IMR-90 (cell line): Measurements from ENCODE around the gene ARMH1. TPM values are rescaled to one million over a fixed set of nuclear protein-coding genes. Genes with fewer than 3 reads are reported as not detected.
"Not testable (repeated sequence)": the region's sequence is repeated elsewhere in the genome, so short reads cannot be mapped to it uniquely, and the experiment has no call there.

Experiments used
- ATAC-seq: fragments of 200-7000 bp; cut with Tn5 transposase; 2 replicates; pipeline ENCODE4 v1.9.1; 2020; ENCODE audit warnings: low read depth, mild to moderate bottlenecking, moderate library complexity
- BruUV-seq: library from RNA; stranded (reverse); fragments of 400-500 nt; replicated peaks from 2 replicates; lab custom pipeline; 2021; lab: Mats Ljungman, UMichigan
- CTCF ChIA-PET: fragments of 300-600 bp; formaldehyde crosslinking; extraction: SDS; loops from one replicate; lab custom pipeline; 2021; ENCODE audit warnings: antibody characterized with exemption; lab: Yijun Ruan, JAX
- POLR2A ChIA-PET: fragments of 300-600 bp; sonication (Branson Sonifier 250); formaldehyde crosslinking; loops from one replicate; lab custom pipeline; 2022; ENCODE audit warnings: antibody characterized with exemption; ENCODE audit not compliant: unreplicated experiment; lab: Charles Lee
- DNase-seq: peaks from one replicate; pipeline ENCODE4 v3.0.0; 2013
- H2AFZ ChIP-seq: replicated peaks from 2 replicates; pipeline ENCODE3; 2013; ENCODE audit warnings: low read length, mild to moderate bottlenecking; ENCODE audit not compliant: poor library complexity
- H2AK5ac ChIP-seq: 2 replicates; pipeline ENCODE4 v1.6.1; 2013; ENCODE audit warnings: low read depth, low read length, inconsistent platforms
- H2AK9ac ChIP-seq: replicated peaks from 2 replicates; pipeline ENCODE3; 2013; ENCODE audit warnings: mild to moderate bottlenecking, low read depth, low read length, moderate library complexity; ENCODE audit not compliant: poor library complexity
- H2BK120ac ChIP-seq: 2 replicates; pipeline ENCODE4 v1.6.1; 2013; ENCODE audit warnings: low read depth, low read length, inconsistent platforms
- H2BK15ac ChIP-seq: 3 replicates; pipeline ENCODE4 v1.6.1; 2013; ENCODE audit warnings: low read depth, low read length, inconsistent platforms
- H2BK20ac ChIP-seq: 2 replicates; pipeline ENCODE4 v1.6.1; 2013; ENCODE audit warnings: low read depth, mild to moderate bottlenecking, inconsistent platforms, low read length, moderate library complexity
- H2BK5ac ChIP-seq: 2 replicates; pipeline ENCODE4 v1.6.1; 2013; ENCODE audit warnings: mild to moderate bottlenecking, low read depth, low read length, inconsistent platforms; ENCODE audit not compliant: poor library complexity, severe bottlenecking
- H3K14ac ChIP-seq: replicated peaks from 2 replicates; pipeline ENCODE4 v1.6.1; 2013; ENCODE audit warnings: low read depth, low read length, inconsistent platforms
- H3K18ac ChIP-seq: 2 replicates; pipeline ENCODE4 v1.6.1; 2013; ENCODE audit warnings: low read depth, low read length, control low read depth
- H3K23ac ChIP-seq: 2 replicates; pipeline ENCODE4 v1.6.1; 2013; ENCODE audit warnings: low read depth, low read length, inconsistent platforms
- H3K27ac ChIP-seq: 2 replicates; pipeline ENCODE4 v1.5.1; 2013; ENCODE audit warnings: mild to moderate bottlenecking, control low read depth, low read length; ENCODE audit not compliant: insufficient read depth
- H3K27me3 ChIP-seq: 2 replicates; pipeline ENCODE4 v1.6.1; 2013; ENCODE audit warnings: low read length; ENCODE audit not compliant: control insufficient read depth, insufficient read depth
- H3K36me3 ChIP-seq: 2 replicates; pipeline ENCODE4 v1.6.1; 2013; ENCODE audit warnings: low read length, mixed read lengths; ENCODE audit not compliant: control insufficient read depth, insufficient read depth
- H3K4ac ChIP-seq: 2 replicates; pipeline ENCODE4 v1.6.1; 2013; ENCODE audit warnings: low read depth, low read length, inconsistent platforms
- H3K4me1 ChIP-seq: 2 replicates; pipeline ENCODE4 v1.6.1; 2013; ENCODE audit warnings: low read length, mixed read lengths; ENCODE audit not compliant: control insufficient read depth, insufficient read depth
- H3K4me2 ChIP-seq: 2 replicates; pipeline ENCODE4 v1.6.1; 2013; ENCODE audit warnings: low read depth, mild to moderate bottlenecking, control low read depth, low read length, moderate library complexity
- H3K4me3 ChIP-seq: 2 replicates; pipeline ENCODE4 v1.5.1; 2013; ENCODE audit warnings: low read depth, mild to moderate bottlenecking, control low read depth, low read length, moderate library complexity; ENCODE audit not compliant: insufficient read depth
- H3K56ac ChIP-seq: 2 replicates; pipeline ENCODE4 v1.6.1; 2013; ENCODE audit warnings: low read length, inconsistent platforms; ENCODE audit not compliant: insufficient read depth; ENCODE audit errors: extremely low read depth
- H3K79me1 ChIP-seq, 2 experiments: 2 replicates each; pipeline ENCODE4 v1.6.1; 2013; ENCODE audit warnings: low read length in 2 of 2, inconsistent platforms in 1 of 2, low read depth in 1 of 2
- H3K9ac ChIP-seq: 2 replicates; pipeline ENCODE4 v1.6.1; 2013; ENCODE audit warnings: low read depth, low read length, control low read depth
- H3K9me1 ChIP-seq: 2 replicates; pipeline ENCODE4 v1.6.1; 2013; ENCODE audit warnings: low read length, inconsistent platforms; ENCODE audit not compliant: insufficient read depth
- H3K9me3 ChIP-seq: 2 replicates; pipeline ENCODE4 v1.6.1; 2013; ENCODE audit warnings: low read length; ENCODE audit not compliant: control insufficient read depth, insufficient read depth
- H4K20me1 ChIP-seq: 2 replicates; pipeline ENCODE4 v1.6.1; 2013; ENCODE audit warnings: low read length, inconsistent platforms; ENCODE audit not compliant: insufficient read depth
- H4K5ac ChIP-seq: 2 replicates; pipeline ENCODE4 v1.6.1; 2013; ENCODE audit warnings: mild to moderate bottlenecking, low read depth, low read length, control low read depth
- H4K8ac ChIP-seq, 2 experiments: 2 replicates each; pipeline ENCODE4 v1.6.1; 2013; ENCODE audit warnings: low read depth in 2 of 2, low read length in 2 of 2, control low read depth in 1 of 2, inconsistent platforms in 1 of 2
- H4K91ac ChIP-seq: 2 replicates; pipeline ENCODE4 v1.6.1; 2013; ENCODE audit warnings: low read depth, low read length, inconsistent platforms; ENCODE audit not compliant: insufficient read depth
- WGBS, 2 experiments: methylation state at CpG; one replicate each; pipeline versions ENCODE4 v1.1.5 to v1.1.7; 2013; ENCODE audit warnings: missing lambda C conversion rate in 2 of 2; ENCODE audit not compliant: insufficient read length in 1 of 2; ENCODE audit errors: extremely low coverage in 2 of 2; 5-methylcytosine and 5-hydroxymethylcytosine counted together
- dilution Hi-C: fragments of 300-500 bp; cut with HindIII; formaldehyde crosslinking; loops from one replicate; pipeline ENCODE4 v1.14.3; 2018; ENCODE audit warnings: low sequenced_read_pairs; ENCODE audit not compliant: unreplicated experiment
- in situ Hi-C: fragments of 300-500 bp; cut with MboI; formaldehyde crosslinking; loops from 3 replicates; pipeline ENCODE4 v1.14.3; 2019; ENCODE audit warnings: low sequenced_read_pairs, inconsistent platforms, mixed read lengths
- intact Hi-C: fragments of 100-400 bp; cut with micrococcal nuclease; formaldehyde crosslinking; loops from 2 replicates; pipeline ENCODE4 v1.10.0; 2022
- polyA plus RNA-seq, 3 experiments: library from polyadenylated mRNA; depleted of rRNA; stranded (reverse); fragments of >200 nt; gene quantifications; 2 replicates each; pipeline ENCODE4 v1.2.3, GENCODE V29; 2012; ENCODE audit warnings: low replicate concordance in 1 of 3
- total RNA-seq: library from RNA; depleted of rRNA; stranded (reverse); fragments of >200 nt; gene quantifications from 2 replicates; pipeline ENCODE4 v1.2.3, GENCODE V29; 2012

Gene ARMH1
- total and polyA plus RNA-seq, 2 of the 4 experiments (the other 2 are of a cell fraction), result 0.36 to 0.72 TPM

DNA sequence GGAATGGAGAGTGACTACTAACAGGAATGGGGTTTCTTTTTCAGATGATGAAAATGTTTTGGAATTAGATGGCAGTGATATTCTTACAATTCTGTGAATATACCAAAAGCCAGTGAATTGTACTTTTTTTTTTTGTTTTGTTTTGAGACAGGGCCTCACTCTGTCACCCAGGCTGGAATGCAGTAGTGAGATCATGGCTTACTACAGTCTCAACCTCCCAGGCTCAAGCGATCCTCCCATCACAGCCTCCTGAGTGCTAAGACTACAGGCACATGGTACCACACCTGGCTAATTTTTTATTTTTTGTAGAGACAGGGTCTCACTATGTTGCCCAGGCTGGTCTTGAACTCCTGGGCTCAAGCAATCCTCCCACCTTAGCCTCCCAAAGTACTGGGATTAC is 7.8 kb upstream of the ARMH1 start:
- no CpG with 5 or more reads among the region's 1 CpG for WGBS, 2 experiments
- in situ Hi-C loops, result not testable (repeated sequence)

More for the DNA sequence above, 7.8 kb upstream of the ARMH1 start:
- H4K5ac ChIP-seq, H3K4me3 ChIP-seq, H3K18ac ChIP-seq, ATAC-seq, H3K36me3 ChIP-seq, H2AK9ac ChIP-seq, POLR2A ChIA-PET, H3K79me1 ChIP-seq, H3K9me1 ChIP-seq, CTCF ChIA-PET, H2BK15ac ChIP-seq, H2BK120ac ChIP-seq, H4K91ac ChIP-seq, H2AK5ac ChIP-seq, H2BK20ac ChIP-seq, H2AFZ ChIP-seq, H3K56ac ChIP-seq, H3K27ac ChIP-seq, H3K23ac ChIP-seq, BruUV-seq, H3K27me3 ChIP-seq, H3K4me2 ChIP-seq, H4K8ac ChIP-seq, H3K14ac ChIP-seq, H3K4ac ChIP-seq, DNase-seq, H4K20me1 ChIP-seq, dilution Hi-C loops, intact Hi-C loops, H3K9ac ChIP-seq, H3K4me1 ChIP-seq, H2BK5ac ChIP-seq, H3K9me3 ChIP-seq: not testable (repeated sequence)
